Bronchial epithelial cell (primary cell): Measurements from ENCODE around the gene UROS. TPM values are rescaled to one million over a fixed set of nuclear protein-coding genes. Genes with fewer than 3 reads are reported as not detected.

Experiments used
- DNase-seq: peaks from one replicate; pipeline ENCODE4 v3.0.0-alpha.2; 2010; ENCODE audit warnings: low read depth
- FAIRE-seq: peaks from 2 replicates; lab custom pipeline; 2011; peaks lifted over from hg19 to GRCh38; lab: Jason Lieb, UNC
- H3K27me3 ChIP-seq: 2 replicates; pipeline ENCODE4 v1.5.1; 2011; ENCODE audit warnings: low read length; ENCODE audit not compliant: control insufficient read depth, insufficient read depth
- H3K36me3 ChIP-seq: 2 replicates; pipeline ENCODE4 v1.5.1; 2011; ENCODE audit warnings: low read length; ENCODE audit not compliant: control insufficient read depth, insufficient read depth
- H3K4me3 ChIP-seq: 2 replicates; pipeline ENCODE4 v1.5.1; 2011; ENCODE audit warnings: mild to moderate bottlenecking, low read depth, low read length, control low read depth
- CTCF ChIP-seq: IDR thresholded peaks from 2 replicates; pipeline ENCODE4 v1.5.1; 2011; ENCODE audit warnings: mild to moderate bottlenecking, moderate library complexity, low read length, control low read depth, inconsistent platforms; ENCODE audit not compliant: insufficient read depth, severe bottlenecking
- total RNA-seq: library from RNA; depleted of rRNA; stranded (reverse); fragments of >200 nt; gene quantifications from 2 replicates; pipeline ENCODE4 v1.2.1, GENCODE V29; 2014

UROS gene
- 17.4 and 20.5 TPM in 2 replicates for total RNA-seq

DNA sequence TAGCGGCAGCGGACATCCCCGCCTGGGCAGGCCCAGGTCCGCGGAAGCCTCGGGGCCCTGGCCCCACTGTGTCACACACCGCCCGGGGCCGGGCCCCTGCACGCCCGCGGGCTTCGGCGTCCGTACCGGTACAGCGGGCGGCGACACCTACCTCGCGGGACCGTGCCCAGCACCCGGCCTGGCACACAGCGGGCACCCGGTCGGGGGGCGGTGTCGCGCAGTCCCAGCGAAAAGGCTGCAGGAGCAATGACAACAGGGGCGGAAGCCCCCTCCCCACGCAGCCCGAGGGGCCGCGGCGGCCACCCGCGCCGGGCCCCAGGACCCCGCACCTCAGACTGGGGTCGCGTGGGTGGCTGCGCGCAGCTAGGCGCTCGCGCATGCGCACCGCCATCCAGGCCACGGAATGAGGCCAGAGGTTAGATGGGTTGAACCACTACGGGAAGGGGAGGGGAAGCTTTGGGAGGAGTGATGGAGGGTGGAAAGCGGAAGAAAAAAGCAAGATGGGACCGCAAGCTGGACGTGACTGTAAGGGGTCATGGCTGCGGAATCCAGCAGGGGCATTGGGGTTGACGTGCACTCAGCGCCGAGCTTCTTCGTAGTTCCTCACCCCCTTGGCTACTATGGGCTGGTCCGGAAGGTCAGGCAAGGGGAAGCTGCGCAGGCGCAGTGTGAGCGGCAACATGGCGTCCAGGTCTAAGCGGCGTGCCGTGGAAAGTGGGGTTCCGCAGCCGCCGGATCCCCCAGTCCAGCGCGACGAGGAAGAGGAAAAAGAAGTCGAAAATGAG, at the start of gene UROS, which contains the start of gene BCCIP:
UROS (minus strand) TSS at position 381 of the 785 bp plus-strand sequence. CDS start 6,759 bp downstream, outside the sequence.
BCCIP (plus strand) TSS at position 669 of the 785 bp plus-strand sequence; CDS start at position 681, 12 bp downstream.
- H3K27me3 ChIP-seq = no peaks in the 10 kb centered on the region
- no peak for TF ChIP-seq CTCF
- peak within 1 kb of the TSS; percentile 77 for H3K4me3 ChIP-seq
- peak; percentile 72 for DNase-seq
- no peak for FAIRE-seq
- H3K36me3 ChIP-seq = peaks cover 3% of the 10 kb centered on the region

DNA sequence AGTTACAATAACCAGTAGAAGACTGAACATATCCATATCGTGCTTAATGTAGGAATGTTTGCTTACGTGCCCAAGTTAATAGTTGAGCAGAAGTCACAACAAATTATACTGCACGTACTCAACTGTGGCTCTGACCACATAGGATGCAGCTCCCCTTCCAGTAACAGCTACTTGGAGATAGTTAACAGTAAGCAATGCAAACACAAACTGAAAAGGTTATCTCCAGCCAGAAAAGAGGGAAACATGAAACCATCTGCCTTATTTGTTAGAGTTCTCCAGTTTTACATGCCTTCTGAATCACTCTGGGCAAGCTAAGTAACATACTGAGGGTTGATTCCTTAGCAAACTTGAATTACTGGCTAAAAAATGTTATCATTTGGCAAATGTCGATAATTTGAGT, 48.3 kb upstream of the UROS start:
- Histone ChIP-seq H3K4me3 (no peak overlapping the region), H3K36me3 (peaks cover 4% of the 10 kb centered on the region), H3K27me3 (no peaks in the 10 kb centered on the region)
- FAIRE-seq = no peak
- no peak for DNase-seq
- TF ChIP-seq CTCF = no peak

GRCh38 chr10:125868372-125868975, 45.4 kb upstream of the UROS start:
- peak; percentile 77 for DNase-seq

DNA sequence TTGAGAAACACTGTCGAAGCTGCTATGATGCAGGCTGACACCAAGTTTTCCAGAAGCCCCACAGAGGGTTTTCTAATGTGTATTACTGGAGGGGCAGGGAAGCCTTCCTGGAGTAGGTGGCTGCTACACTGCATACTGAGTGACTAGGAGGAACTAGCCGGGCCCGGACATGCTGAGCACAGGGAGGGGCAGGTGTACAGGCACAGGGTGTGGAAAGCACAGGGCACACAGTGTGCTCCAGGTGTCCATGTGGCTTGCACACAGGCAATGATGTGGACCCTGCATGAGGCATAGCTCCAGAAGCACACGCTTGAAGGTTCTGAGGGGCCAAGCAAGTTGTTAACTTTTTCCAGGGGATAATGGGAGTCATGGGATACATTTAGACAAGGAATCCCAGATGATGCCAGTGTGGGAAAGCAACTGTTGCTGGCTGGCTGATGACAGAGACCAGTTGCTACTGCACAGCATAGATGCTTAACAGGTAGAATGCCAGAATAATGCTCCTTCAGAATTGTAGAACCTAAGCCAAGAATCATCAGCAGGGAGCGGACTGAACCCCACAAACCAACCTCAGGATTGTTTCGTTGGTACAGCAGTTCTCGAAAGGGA, 43.5 kb upstream of the UROS start:
- FAIRE-seq (peak; percentile 64), DNase-seq (peak; percentile 50)
- peaks cover 14% of the 10 kb centered on the region for H3K36me3 ChIP-seq
- no peak for TF ChIP-seq CTCF
- H3K4me3 ChIP-seq = no peak overlapping the region
- no peaks in the 10 kb centered on the region for H3K27me3 ChIP-seq

More at GRCh38 chr10:125868372-125868975, 45.4 kb upstream of the UROS start:
- TF ChIP-seq CTCF = peak; percentile 72
- Histone ChIP-seq H3K36me3 (peaks cover 14% of the 10 kb centered on the region), H3K27me3 (no peaks in the 10 kb centered on the region), H3K4me3 (no peak overlapping the region)
- FAIRE-seq = no peak

DNA sequence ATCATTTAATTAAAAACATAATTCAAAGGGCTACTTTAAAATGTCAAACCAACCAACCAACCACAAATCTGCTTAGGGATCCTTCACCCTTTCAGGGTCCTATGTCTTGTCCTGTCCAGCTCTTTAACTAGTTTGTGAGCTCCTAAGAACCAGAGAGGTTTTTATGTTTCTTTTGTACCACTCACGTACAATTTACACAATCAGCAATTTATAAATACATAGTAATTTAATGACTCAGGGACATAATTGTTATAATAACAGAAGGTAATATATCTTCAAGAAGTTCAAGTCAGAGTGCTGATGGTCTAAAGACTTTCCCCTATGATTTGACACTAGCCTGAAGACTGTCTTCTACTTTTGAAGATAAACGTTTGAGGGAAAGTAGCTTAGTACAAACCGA, 42.1 kb upstream of the UROS start:
- no peak overlapping the region for H3K4me3 ChIP-seq
- FAIRE-seq (no peak), DNase-seq (no peak)
- TF ChIP-seq CTCF = no peak
- no peaks in the 10 kb centered on the region for H3K27me3 ChIP-seq
- H3K36me3 ChIP-seq = peaks cover 14% of the 10 kb centered on the region
